ENCODE measurements around the gene DUSP22.
A peak's percentile ranks its signal among the peaks of the same experiment; 100 is the strongest.

DUSP22 gene

GRCh38 chr6:378958-379409, 86.7 kb downstream of the DUSP22 start:
- DNase-seq (ENCODE audit: low read depth in 2 of 2), result no peak

GRCh38 chr6:379410-380181, 87.3 kb downstream of the DUSP22 start:
- DNase-seq (ENCODE audit: low read depth in 2 of 2), result no peak

DNA sequence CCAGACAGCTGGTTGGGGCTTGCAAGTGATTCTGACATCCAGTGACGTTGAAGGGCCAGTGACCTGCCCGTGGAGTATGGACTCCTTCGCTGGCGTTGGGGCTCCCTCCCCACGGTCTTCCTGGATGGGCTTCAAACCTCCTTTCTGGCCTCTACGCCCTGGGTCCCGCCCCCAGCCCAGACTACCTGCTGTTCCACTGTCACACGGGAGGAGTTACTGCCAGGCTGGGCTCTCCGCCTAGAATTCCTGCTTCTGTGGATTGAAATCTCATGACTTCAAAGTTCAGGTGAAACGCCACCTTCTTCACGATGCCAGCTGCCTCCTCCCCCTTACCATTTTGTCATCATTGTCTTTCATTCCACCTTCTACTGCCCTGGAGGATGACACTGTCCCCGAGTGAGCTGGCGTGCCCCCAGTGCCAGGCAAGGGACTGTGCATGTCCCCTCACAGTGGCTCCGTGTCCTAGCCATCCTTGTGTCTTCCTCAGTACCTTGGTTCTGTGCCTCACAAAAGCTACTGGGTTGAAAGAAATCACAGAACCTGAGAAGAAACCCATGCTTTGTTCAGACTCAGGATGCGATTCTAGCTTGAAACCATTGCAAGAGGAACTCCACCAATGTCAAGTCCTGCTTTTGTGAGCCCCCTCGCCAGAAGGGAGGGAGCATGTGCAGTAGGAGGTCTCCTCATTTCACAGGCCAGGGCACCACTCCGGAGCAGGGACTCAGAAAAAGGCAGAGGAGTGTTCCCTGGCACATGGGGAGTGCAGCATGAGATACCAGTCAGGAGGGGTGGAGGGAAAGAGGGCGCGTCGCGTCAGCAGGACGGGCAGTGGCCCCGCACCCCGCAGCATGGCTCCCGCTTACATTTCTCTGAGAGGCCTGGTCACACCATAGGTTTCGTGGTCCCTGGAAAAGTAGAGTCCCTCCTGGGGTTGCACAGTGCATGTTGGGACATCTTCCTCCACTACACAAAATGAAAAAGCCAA, 88.2 kb downstream of the DUSP22 start:
- no peak for DNase-seq (ENCODE audit: low read depth in 2 of 2)

- no peak for DNase-seq (ENCODE audit: low read depth in 2 of 2)
These were observed 89.6 kb downstream of the DUSP22 start for GRCh38 chr6:381742-382461.

DNA sequence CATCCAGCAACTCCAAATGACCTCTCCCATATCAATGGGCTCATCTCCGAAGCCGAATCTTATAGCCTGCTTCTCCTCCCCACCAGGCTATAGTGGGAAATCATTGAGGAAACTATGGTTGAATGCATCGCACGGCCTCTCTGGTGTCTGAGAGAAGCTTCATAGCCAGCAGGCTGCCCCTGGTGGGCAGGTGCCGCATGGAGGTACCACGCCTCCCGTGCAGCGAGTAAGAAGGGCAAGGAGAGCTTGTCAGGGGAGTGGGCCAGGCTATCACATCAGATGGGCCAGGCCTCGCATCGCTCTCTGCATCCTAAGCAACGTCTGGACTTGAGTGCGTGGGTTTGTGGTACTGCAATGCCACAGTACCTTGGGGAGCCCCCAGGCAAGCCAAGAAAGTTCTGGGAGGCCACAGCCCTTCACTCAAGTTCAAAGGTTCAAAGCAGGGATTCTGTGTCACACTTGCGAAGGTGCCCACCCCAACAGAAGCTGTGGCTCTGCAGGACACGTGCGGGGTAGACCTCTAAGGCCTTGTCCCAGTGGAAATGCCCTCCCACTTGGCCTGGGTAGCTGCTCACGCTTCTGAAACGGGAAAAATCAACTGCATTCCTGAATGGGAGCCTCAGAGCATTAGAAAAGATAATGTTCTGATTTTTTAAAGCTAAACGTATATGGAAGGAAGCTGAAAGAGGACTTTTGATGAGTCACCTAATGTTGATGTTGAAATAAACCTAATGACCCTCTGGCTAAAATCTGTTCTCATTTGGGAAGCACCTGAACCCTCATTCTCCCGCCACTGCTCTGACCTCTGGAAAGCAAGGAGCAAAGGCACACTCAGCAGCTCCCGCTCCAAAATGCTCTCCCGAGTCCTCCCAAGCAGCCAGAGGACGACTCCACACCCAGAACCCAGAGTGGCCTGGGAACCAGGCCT, 90.9 kb downstream of the DUSP22 start:
- DNase-seq (ENCODE audit: low read depth in 2 of 2), result no peak

DNA sequence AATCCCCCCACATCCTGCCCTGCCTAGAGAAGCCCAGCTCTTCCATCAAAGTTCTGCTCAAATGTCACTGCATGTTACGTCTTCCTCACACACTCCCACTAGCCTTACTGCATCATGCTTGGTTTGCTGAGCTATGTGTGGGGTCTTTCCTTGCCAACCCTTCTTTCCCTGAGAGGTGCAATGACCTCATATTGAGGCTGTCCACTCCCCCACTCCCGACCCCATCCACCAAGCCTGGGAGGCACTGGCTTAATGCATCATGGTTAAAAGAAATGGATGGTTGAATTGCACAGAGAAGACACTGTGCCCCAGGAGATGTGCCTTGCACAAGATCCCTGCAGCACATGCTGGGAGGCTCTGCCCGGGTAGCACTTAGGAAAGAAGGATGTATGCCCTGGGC, 91.6 kb downstream of the DUSP22 start:
- no peak for DNase-seq (ENCODE audit: low read depth in 2 of 2)

- DNase-seq (ENCODE audit: low read depth in 2 of 2), result no peak
These were observed 92.6 kb downstream of the DUSP22 start for GRCh38 chr6:384898-385297.

DNA sequence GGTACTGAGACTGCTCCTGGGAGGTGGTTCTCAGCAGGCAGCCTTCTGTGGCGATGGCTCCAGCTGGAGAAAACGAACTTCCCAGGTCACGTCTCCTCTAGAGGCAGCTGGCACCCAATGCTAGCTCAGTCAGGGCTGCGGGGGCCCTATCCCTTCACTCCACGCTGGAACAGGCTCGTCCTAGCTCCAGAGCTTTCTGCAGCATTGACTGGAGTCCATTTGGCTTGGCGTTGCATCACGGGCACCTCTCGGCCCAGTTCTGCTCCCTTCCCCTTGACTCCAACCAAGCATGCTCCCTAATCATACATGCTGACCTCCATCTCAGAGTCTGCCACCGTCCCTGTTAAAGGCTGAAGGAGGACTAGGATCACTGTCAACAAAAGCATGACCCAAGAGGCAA, 93.3 kb downstream of the DUSP22 start:
- no peak for DNase-seq (ENCODE audit: low read depth in 2 of 2)

DNA sequence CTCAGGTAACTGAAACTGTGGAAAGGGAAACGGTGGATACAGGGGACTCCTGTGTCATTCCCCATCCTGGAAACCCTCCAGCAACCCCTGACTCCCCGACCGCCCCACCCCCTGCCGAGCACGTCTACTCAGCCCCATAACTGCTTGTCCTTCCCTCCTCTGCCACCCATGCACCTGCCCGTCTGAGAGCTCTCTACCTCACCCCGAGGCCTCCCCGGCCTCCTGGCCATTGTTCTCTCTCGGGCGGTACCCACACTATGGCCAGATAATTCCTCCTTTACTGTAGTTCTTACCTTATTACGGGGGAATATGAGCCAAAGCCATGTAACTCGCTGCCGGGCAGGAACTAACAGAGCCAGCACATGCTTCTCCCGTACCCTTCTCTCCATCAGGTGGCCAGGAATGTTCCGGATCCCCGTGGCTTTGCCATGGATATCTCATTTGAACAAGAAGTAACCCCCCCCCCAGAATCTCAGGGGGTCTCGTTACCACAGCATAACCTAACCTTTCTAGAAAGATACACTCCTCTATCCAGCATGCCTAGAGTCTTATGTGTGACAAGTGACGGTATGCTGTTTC, 94.5 kb downstream of the DUSP22 start:
- DNase-seq (ENCODE audit: low read depth in 2 of 2), result no peak

- DNase-seq (ENCODE audit: low read depth in 2 of 2), result no peak
These were observed 95.0 kb downstream of the DUSP22 start for GRCh38 chr6:387293-387741.

DNA sequence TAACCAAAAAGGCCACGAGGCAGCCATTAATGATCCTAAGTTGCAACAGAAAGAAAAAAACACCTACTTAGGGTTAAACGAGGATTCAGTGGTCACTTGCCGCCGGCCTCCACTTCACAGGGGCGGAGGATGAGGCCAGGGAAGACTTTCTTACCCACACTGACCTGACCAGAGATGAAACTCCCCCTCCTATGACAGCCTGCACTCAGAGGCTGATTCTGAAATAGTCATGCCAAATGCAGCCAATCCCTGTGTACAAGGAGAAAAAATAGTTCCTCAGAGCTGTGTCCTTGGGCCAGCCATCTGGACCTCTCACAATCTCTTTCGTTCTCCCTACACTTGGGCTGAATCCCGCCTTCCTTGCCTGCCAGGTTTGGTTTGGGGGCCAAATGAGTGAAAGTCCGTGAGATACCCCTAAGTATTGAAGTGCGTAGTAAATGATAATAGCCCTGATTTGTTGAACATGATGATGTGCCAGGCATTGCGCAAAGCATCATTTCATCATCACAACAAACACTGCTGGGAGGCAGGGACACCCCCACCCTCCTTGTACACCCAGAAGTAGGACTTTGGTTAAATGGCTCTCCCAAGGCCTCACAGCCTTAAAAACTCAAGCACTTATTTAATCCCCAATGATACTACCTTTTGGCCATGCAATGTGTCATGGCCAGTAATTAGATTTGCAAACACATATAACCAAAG, 96.1 kb downstream of the DUSP22 start:
- no peak for DNase-seq (ENCODE audit: low read depth in 2 of 2)

DNA sequence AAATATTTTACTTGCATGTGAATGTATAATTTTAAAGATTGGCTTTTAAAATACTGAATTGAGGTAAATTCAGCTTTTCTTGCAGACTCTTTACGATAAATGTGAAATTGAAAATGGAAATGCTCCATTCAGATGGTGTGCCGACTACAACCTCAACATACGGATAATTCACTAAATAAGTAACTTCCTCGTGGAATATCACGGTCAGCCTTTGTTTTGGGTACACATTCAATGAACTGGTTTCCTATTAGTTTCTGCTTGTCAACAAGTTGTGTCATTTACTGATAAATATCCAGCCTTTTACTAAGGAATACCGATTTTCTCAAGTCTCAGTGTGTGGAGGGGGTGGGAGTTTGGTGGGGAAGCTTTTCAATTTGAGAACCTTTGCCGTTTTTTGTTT, 96.9 kb downstream of the DUSP22 start:
- no peak for DNase-seq (ENCODE audit: low read depth in 2 of 2)

- no peak for DNase-seq (ENCODE audit: low read depth in 2 of 2)
These were observed 97.3 kb downstream of the DUSP22 start for GRCh38 chr6:389622-390021.

DNA sequence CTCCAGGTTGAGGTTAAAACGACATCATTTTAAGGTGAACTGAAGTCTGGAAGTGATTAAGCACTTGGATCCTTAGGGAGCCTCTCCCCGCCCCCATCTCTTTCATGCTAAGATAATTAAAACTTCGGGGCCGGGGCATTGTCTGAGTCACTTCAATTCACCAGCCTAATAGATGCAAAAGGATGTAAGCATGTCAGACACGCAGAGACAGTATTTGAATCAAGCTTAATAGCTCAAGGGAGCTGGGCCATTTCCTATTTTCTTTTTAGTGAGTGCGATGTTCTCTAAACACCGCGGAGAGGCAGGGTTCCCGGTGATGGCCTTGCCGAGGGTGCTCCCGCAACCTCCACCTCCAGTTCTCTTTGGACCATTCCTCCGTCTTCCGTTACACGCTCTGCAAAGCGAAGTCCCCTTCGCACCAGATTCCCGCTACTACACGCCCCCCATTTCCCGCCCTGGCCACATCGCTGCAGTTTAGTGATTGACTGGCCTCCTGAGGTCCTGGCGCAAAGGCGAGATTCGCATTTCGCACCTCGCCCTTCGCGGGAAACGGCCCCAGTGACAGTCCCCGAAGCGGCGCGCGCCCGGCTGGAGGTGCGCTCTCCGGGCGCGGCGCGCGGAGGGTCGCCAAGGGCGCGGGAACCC, 98.7 kb downstream of the DUSP22 start:
- no peak for DNase-seq (ENCODE audit: low read depth in 2 of 2)

DNA sequence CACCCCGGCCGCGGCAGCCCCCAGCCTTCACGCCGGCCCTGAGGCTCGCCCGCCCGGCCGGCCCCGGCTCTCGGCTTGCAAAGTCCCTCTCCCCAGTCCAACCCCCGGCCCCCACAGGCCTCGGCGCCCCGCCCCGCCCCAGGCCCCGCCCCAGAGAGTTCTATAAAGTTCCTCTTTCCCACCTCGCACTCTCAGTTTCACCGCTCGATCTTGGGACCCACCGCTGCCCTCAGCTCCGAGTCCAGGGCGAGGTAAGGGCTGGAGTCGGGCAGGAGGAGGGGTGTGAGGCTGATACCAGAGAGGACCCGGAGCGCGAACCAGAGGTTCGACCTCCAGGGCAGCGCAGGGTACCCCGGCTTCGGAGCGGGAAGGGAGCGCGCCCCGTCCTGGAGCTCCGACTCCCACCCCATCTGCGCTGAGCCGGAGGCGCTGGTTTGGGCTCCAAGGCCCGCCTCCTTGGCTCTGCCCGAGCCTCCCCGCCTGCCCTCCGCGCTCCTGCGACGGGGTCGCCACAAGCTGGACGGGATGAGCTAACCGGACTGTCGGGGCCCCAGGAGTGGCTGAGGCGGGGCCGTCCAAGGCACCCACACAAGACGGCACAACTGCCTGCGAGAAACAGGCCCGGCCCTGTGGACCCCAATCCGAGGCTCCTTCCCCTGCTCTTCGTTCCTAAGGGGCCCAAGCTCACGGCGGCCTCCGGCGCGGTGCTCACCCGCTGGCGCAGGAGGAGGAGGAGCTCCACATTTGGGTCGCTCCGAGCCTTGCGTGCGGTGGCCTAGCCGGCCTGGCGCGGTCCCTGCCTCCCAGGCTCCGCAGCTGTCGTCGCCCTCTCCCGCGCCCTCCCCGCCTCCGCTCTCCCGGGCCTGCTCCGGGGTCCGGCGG, 99.5 kb downstream of the DUSP22 start, which contains the start of gene IRF4:
IRF4 (plus strand) TSS at position 194 of the 882 bp plus-strand sequence. CDS start 1,401 bp downstream, outside the sequence.
- peak; percentile 63 to 73 for DNase-seq (ENCODE audit: low read depth in 2 of 2)

DNA sequence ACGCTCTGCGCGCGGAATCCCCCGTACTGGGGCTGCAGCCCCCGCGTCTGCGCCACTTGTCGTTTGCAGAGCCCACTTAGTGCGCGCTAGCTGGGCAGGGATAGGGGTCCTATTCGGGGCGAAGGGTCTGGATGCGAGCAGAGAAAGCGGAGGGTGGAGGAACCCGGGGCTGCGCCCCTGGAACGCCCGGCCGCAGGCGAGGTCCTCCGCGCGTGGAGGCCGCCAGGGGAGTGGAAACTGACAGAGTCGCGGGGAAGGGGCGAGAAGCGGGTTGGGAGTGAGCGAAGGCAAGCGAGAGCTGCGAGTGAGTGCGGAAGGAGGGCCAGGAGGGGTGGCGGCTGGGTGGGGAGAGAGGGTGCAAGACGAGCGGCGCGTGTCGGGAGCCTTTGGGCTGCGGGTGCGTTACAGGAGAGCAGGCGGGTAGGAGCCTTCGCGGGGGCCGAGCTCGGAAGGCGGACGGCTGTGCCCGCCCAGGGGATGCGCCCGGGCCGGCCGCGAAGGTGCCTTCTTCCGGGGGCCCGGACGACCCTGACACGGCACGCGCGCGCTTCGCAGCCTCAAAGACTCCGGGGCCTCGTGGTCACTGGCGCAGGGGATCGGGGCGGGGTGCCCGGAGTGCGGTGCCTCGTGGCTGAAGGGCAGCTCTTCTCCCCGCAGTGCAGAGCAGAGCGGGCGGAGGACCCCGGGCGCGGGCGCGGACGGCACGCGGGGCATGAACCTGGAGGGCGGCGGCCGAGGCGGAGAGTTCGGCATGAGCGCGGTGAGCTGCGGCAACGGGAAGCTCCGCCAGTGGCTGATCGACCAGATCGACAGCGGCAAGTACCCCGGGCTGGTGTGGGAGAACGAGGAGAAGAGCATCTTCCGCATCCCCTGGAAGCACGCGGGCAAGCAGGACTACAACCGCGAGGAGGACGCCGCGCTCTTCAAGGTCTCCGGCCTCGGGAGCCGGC, 100.4 kb downstream of the DUSP22 start:
- DNase-seq (ENCODE audit: low read depth in 2 of 2), result no peak
